Skeletal muscle tissue (tissue), 4 donors: ENCODE measurements around the gene FHIT. TPM values are rescaled to one million over a fixed set of nuclear protein-coding genes. Genes with fewer than 3 reads are reported as not detected.

Experiments used
- H3K27ac ChIP-seq: one replicate; pipeline ENCODE4 v1.7.0; 2013; ENCODE audit warnings: mild to moderate bottlenecking, low read depth, low read length, inconsistent platforms
- H3K27me3 ChIP-seq, 3 donors: one replicate each; pipeline ENCODE4 v1.7.0; 2013; ENCODE audit warnings: low read length in 3 of 3; ENCODE audit not compliant: control insufficient read depth in 3 of 3, insufficient read depth in 3 of 3
- H3K36me3 ChIP-seq, 3 donors: one replicate each; pipeline ENCODE4 v1.7.0; 2013; ENCODE audit warnings: low read length in 3 of 3; ENCODE audit not compliant: control insufficient read depth in 3 of 3, insufficient read depth in 3 of 3
- H3K4me1 ChIP-seq, 3 donors: one replicate each; pipeline ENCODE4 v1.7.0; 2013; ENCODE audit warnings: low read length in 3 of 3, mild to moderate bottlenecking in 3 of 3; ENCODE audit not compliant: control insufficient read depth in 3 of 3, insufficient read depth in 3 of 3
- H3K4me3 ChIP-seq, 3 donors: one replicate each; pipeline ENCODE4 v1.7.0; 2013; ENCODE audit warnings: low read length in 3 of 3
- H3K9ac ChIP-seq, 3 donors: one replicate each; pipeline ENCODE4 v1.7.0; 2013; ENCODE audit warnings: low read length in 3 of 3, mild to moderate bottlenecking in 3 of 3, moderate library complexity in 2 of 3, low read depth in 1 of 3
- H3K9me3 ChIP-seq, 3 donors: one replicate each; pipeline ENCODE4 v1.7.0; 2013; ENCODE audit warnings: low read length in 3 of 3; ENCODE audit not compliant: control insufficient read depth in 3 of 3
- total RNA-seq: library from RNA; depleted of rRNA; stranded (reverse); fragments of >200 nt; gene quantifications from one replicate; pipeline ENCODE4 v1.2.3, GENCODE V29; 2014
- donor health status: Osteomylitis.

FHIT gene
- total RNA-seq, 1 donor from 2014 or later = 4.2 TPM

GRCh38 chr3:59818919-59819300, 1432.3 kb downstream of the FHIT start:
- Histone ChIP-seq H3K36me3 (no peaks in the 10 kb centered on the region), H3K9ac (peak overlapping the region in 1 of 3 donors; percentile 47), H3K9me3 (no peaks in the 10 kb centered on the region), H3K4me1 (peaks cover 6 to 17% (median 11%) of the 10 kb centered on the region in 3 donors), H3K4me3 (no peak overlapping the region), H3K27ac (peak overlapping the region; percentile 19), H3K27me3 (no peaks in the 10 kb centered on the region)

DNA sequence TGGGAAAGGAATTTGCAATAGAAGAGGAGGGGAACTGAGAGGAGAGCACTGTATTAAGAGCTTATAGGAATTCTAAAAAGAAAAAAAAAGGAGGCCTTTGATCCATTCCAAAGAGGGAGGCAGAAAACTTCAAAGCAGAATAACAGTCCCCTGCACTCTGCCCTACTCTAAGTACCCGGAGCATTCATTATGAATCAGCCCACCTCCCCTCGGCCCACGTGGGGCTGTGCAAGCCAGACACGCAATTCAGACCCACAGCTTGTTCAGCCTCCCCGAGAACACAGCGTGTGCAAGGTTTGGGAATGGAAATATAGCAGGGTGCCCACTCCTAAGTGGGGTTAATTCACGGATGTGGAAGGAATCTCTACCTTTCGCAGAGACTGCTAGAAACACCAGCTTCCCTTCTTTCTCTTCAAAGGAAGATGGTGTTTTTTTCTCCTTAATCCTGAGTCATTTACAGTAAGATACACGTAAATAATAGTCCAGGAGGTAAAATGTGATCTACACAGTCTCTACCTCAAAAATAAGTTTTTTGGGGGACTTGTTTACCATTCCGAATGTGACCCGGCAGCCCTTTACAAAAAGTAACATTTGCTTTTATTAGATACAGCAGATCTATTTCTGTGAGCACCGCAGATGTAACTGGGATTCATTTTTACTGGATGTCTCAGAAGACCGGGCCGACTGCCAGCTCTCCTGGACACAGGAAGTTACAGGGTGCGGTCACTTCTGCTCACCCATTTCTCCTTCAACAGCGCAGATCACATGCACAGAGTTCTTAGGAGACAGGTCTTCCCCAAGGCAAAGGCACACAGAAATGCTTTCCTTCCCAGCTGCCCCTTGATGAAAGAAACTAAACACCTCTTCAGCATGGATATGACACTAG, 1433.0 kb downstream of the FHIT start:
- H3K9ac ChIP-seq = peak overlapping the region in 1 of 3 donors; percentile 47
- no peaks in the 10 kb centered on the region for H3K36me3 ChIP-seq
- H3K27me3 ChIP-seq = no peaks in the 10 kb centered on the region

GRCh38 chr3:59817511-59817910, 1433.7 kb downstream of the FHIT start:
- Histone ChIP-seq H3K27ac (no peak overlapping the region), H3K4me3 (no peak overlapping the region)

More for the DNA sequence above, 1433.0 kb downstream of the FHIT start:
- no peaks in the 10 kb centered on the region for H3K9me3 ChIP-seq
- peaks cover 6 to 17% (median 11%) of the 10 kb centered on the region in 3 donors for H3K4me1 ChIP-seq
- H3K27ac ChIP-seq = peak overlapping the region; percentile 19
- peak overlapping the region in 1 of 3 donors; percentile 34 for H3K4me3 ChIP-seq

GRCh38 chr3:59816312-59816711, 1434.9 kb downstream of the FHIT start:
- H3K4me3 ChIP-seq = no peak overlapping the region
- no peak overlapping the region for H3K9ac ChIP-seq
- H3K27ac ChIP-seq = no peak overlapping the region
- no peaks in the 10 kb centered on the region for H3K27me3 ChIP-seq
- H3K36me3 ChIP-seq = no peaks in the 10 kb centered on the region
- no peaks in the 10 kb centered on the region for H3K9me3 ChIP-seq
- peaks cover 9 to 17% (median 11%) of the 10 kb centered on the region in 3 donors for H3K4me1 ChIP-seq

More at GRCh38 chr3:59817511-59817910, 1433.7 kb downstream of the FHIT start:
- Histone ChIP-seq H3K9ac (no peak overlapping the region), H3K36me3 (no peaks in the 10 kb centered on the region), H3K9me3 (no peaks in the 10 kb centered on the region), H3K27me3 (no peaks in the 10 kb centered on the region), H3K4me1 (peaks cover 9 to 17% (median 11%) of the 10 kb centered on the region in 3 donors)

DNA sequence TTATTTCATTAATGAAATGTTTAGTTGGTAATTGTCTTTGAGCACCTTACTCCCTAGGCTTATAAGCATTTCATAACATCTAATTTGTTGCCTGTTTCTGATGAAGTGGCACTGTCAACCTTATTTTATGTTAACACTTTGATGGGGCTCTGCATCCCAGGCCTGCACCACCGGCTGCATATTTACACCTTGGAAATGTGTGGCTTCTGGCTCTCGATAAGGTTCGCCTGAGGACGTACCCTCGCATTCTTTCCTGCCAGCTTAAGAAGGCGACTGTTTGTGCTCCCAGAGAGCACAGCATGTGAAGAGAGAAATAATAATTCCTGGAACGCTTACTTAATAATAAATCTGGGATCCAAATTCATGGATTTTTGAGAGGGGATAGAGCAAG, 1438.1 kb downstream of the FHIT start:
- Histone ChIP-seq H3K4me3 (no peak overlapping the region), H3K9ac (no peak overlapping the region)

GRCh38 chr3:59812237-59813147, 1438.8 kb downstream of the FHIT start:
- H3K27ac ChIP-seq = no peak overlapping the region
- no peaks in the 10 kb centered on the region for H3K36me3 ChIP-seq
- H3K27me3 ChIP-seq = no peaks in the 10 kb centered on the region
- H3K9ac ChIP-seq = no peak overlapping the region
- peaks cover 0 to 2% (median 0%) of the 10 kb centered on the region in 3 donors for H3K4me1 ChIP-seq
- no peak overlapping the region for H3K4me3 ChIP-seq
- H3K9me3 ChIP-seq = no peaks in the 10 kb centered on the region

More for the DNA sequence above, 1438.1 kb downstream of the FHIT start:
- no peak overlapping the region for H3K27ac ChIP-seq
- no peaks in the 10 kb centered on the region for H3K9me3 ChIP-seq
- no peaks in the 10 kb centered on the region for H3K27me3 ChIP-seq
- peaks cover 5 to 6% (median 6%) of the 10 kb centered on the region in 3 donors for H3K4me1 ChIP-seq
- no peaks in the 10 kb centered on the region for H3K36me3 ChIP-seq

- no peak overlapping the region for H3K4me3 ChIP-seq
- H3K9ac ChIP-seq = no peak overlapping the region
- H3K36me3 ChIP-seq = no peaks in the 10 kb centered on the region
- H3K4me1 ChIP-seq = peaks cover 0 to 2% (median 0%) of the 10 kb centered on the region in 3 donors
- no peaks in the 10 kb centered on the region for H3K9me3 ChIP-seq
- no peak overlapping the region for H3K27ac ChIP-seq
- no peaks in the 10 kb centered on the region for H3K27me3 ChIP-seq
Observed at GRCh38 chr3:59811160-59811559, 1440.1 kb downstream of the FHIT start.

DNA sequence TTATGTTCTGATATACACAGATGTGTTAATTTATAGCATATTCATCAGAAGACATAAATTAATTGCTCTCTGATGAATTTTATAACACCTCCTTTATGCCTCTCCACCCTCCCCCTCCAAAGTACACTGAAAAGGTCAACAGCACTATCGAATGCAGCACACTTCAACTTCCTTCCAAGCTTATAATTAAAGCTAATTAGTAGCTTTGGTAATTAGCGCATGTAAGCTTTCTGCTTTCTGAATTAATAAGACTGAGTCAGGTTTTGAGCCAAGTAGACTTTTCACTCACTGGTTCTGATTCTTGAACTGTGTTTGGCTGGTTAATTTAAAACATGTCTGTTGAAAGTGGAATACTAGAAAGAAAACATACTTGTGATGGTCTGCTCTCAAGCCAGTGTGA, 1440.6 kb downstream of the FHIT start:
- H3K4me1 ChIP-seq = peaks cover 0 to 2% (median 0%) of the 10 kb centered on the region in 3 donors
- H3K27me3 ChIP-seq = no peaks in the 10 kb centered on the region
- H3K36me3 ChIP-seq = no peaks in the 10 kb centered on the region
- H3K4me3 ChIP-seq = no peak overlapping the region
- no peak overlapping the region for H3K27ac ChIP-seq
- no peaks in the 10 kb centered on the region for H3K9me3 ChIP-seq
- H3K9ac ChIP-seq = no peak overlapping the region

DNA sequence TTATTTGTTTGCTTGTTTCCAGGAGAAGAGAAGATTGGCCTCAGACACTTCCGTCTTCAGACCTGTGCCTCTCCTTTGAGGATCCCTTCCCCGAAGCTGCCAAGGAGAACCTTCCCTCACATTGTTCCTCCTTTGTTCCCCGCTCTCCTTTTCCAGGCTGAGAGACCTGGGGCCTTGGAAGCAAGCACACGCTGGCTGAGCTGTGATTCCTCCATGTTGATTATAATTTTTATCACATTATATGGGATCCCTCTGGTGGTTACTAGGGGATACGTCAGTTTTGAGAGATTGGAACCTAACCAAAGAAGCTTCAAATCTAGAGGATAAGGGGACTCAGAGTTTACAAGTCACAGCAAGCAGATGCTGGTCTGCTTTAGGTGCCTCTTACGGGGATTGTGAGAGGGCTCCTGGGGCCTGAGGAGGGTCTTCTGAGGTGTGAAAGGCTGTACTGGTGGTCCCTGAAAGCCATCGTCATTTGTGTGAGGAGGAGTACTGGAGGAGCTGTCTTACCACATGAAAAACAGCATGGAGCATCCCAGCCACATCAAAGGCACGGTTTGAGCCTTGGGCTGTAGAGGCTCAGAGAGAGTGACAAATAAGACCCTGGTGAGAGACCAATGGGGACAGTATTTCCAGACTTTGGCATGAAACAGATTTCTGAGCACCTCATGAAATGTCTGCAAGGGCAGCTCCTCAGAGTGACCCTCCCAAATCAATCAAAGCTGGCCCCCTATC, 1441.4 kb downstream of the FHIT start:
- H3K27me3 ChIP-seq = no peaks in the 10 kb centered on the region
- H3K4me1 ChIP-seq = peaks cover 0 to 2% (median 0%) of the 10 kb centered on the region in 3 donors
- no peak overlapping the region for H3K4me3 ChIP-seq
- H3K9ac ChIP-seq = no peak overlapping the region
- H3K27ac ChIP-seq = peak overlapping the region; percentile 19
- no peaks in the 10 kb centered on the region for H3K36me3 ChIP-seq
- H3K9me3 ChIP-seq = no peaks in the 10 kb centered on the region
